GM19043 (cell line): ENCODE results near the gene SFTPB.
"Not testable (repeated sequence)": the region's sequence is repeated elsewhere in the genome, so short reads cannot be mapped to it uniquely, and the experiment has no call there.

Source experiments
- ATAC-seq: cut with Tn5 transposase; IDR thresholded peaks from one replicate; pipeline ENCODE4 v1.9.1; 2021; ENCODE audit warnings: low read depth; ENCODE audit not compliant: unreplicated experiment

The SFTPB gene

DNA sequence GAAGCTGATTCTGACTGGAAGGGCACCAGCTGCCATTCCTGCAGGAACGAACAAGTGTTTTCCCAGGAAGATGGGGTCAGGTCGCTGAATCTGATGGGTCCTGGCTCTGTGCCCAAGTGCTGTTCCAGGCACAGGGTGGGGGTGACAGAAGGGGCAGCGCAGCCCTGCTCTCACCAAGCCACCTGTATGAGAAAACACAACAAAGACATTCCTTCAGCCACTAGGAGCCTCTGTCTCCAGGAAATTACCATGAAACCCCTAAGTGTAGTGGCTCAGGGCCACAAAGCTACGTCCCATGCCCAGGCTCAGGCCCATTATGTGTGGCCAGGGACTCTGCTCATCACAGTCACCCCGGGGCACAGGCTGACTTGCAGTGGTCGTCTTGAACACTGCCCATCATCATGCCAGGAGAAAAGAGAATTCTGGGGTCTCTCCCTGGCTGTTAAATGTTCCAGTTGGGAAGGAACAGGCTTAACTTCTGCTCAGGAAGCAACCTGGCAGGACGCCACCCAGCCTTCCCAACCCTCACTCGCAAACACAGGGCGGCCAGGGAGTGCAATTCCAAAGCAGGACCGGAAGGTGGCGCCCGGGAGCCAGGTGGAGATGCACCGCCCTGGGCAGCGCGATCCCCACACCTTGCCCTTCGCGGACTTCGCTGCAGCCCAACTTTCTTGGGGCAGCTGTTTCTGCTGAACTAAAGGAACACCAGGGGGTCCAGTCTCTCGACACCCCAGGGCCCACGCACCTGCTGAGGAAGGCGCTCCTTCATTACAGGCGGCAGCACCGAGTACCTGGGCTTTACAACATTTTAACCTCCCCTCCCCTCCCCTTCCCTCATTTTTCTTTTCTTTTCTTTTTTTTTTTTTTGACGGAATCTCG lies 11.0 kb upstream of the SFTPB start:
- no peak for ATAC-seq

DNA sequence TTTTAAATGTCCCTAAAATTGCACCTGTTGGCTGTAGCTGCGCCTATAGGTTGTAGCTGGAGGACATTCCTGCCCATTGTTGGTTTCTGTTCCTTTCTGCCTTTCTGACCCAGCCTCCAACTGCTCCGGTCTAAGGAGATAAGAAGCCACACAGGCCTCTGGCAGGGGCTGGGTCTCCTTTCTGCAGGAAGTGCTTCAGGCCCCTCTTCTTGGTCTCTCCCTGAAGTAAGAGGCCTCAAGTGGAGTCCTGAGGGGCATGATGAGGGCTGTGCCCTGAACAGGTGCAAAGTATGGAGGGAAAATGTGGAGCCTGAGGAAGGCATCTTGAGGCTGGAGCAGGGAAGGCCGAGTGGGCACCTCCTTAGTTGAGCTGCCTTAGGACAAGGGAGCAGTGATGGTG lies 10.4 kb upstream of the SFTPB start:
- no peak for ATAC-seq

DNA sequence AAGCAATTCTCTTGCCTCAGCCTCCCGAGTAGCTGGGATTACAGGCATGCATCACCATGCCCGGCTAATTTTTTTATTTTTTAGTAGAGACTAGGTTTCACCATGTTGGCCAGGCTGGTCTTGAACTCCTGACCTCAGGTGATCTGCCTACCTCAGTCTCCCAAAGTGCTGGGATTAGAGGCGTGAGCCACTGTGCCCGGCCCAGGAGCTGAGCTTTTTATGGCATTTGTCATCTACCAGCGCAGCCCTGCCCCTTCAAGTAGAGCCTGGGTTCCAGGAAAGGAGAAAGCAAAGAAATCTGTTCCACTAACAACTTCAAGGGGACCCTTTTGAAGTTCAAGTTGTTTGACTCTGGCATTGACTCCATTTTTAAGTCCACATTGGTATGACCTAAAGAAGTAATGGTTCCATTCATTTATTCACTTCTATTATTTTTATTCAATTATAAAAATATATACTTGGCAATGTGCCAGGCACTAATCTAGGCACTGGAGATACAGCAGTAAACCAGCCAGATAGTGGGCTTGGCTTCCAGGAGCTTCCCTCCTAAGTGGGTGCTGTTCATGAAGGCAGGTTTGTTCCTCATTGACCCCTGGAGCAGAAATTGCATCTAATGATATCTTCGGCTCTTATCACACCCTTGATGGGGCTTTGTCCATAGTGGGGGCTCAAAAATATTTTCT lies 8.0 kb upstream of the SFTPB start:
- ATAC-seq, result no peak

DNA sequence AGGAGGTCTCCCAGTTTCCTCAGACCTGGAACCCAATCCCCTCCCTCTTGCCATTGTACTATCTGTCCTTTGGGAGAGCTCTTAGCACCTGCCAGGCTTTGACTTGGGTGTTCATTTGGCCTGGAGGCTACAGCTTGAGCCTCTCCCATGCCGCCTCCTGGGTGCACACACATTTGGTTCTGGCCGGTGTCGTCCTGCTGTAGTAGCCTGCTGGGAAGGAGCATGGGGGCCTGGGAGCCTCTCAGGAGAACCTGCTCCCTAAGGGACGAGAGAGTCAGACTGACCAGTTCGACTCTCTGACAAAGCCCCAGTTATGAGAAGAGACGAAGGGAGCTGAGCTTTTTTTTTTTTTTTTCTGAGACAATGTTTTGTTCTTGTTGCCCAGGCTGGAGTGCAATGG lies 7.4 kb upstream of the SFTPB start:
- ATAC-seq, result no peak

DNA sequence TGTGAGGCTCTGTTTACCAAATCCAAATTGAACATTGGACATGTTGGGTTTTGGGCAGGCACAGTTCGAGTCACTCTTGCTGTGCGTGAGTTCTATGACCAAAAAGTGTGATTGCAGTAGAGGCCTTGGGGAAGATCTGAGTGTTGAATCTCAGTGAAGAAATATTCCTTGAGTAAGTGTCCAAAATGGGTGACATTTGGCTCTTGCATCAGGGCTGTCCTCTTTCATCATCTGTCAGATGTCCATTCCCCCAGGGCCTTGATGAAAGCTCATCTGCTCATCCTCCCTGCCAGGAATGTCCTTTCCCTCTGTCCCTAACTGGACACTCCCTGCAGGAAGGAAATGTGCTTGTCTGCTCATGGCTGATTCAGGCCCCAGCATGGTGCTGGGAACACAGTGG lies 6.4 kb upstream of the SFTPB start:
- ATAC-seq, result no peak

DNA sequence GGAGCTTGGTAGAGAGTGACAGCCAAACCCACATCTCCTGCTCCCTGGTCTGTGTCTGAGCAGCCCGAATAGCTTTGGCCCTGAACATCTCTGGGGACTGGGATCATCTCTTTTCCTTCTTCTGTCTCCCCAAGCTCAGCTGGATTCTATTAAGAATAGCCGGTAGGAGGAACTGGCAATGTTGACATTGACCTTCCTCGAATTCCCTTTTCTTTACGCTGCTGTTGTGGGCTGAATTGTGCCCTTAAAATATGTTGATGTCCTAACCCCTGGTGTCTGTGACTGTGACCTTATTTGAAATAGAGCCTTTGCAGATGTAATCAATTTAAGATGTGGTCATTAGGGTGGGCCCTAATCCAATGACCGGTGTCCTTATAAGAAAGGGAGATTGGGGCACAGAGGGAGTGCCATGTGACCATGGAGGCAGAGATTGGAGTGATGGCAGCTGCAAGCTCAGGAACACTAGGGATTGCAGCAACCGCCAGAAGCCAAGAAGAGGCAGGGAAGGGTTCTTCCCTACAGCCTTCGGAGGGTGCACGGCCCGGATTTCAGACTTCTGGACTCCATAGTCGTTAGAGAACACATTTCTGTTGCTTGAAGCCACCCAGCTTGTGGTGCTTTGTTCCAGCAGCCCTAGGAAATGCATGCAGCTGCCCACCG lies 5.8 kb upstream of the SFTPB start:
- ATAC-seq, result no peak

DNA sequence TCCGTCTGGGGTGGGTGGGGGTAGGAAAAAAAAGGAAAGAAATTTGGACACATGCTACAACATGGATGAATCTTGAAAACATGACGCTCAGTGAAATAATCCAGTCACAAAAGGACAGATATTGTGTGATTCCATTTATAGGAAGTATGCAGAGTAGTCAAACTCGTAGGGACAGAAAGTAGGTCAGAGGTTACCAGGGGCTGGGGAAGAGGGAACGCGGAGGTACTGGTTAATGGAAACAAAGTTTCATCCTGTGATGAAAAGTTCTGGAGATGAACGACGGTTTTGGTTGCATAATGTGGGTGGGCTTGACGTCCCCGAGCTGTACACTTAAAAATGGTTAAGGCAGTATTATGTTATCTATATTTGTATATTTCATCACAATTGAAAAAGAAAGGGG lies 4.5 kb upstream of the SFTPB start:
- ATAC-seq, result no peak

DNA sequence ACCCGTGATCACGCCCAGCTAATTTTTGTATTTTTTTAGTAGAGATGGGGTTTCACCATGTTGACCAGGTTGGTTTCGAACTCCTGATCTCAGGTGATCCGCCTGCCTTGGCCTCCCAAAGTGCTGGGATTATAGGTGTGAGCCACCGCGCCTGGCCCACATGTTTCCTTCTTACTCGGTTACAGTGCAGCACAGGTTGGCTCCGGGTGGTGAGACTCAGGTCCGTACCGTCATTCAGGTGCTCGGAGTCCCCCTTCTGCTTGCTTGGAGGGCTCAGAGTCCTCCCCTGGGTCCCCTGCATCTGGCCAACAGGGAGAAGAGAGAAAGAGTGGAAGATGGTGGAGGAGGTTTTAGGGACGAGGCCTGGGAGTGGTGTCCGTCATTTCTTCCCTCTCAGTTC lies 2.4 kb upstream of the SFTPB start:
- ATAC-seq, result not testable (repeated sequence)

DNA sequence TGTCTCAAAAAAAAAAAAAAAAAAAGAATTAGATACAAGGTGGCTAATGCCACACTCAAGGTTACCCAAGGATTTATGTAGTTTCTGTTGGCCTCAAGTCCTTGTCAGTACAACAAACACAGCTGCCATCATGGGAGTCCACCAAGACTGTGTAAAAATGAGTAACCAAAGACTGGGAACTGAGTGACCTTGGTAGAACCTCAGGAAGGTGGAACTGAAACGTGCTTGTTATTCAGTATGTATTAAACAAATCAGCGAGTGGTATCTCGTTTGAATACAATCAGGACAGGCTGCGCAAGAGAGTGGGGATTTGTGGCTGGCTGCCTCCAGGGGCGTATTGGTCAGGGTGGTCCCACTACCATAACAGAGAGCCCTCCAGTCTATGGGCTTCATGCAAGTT lies 1.6 kb upstream of the SFTPB start:
- peak; percentile 90 for ATAC-seq

DNA sequence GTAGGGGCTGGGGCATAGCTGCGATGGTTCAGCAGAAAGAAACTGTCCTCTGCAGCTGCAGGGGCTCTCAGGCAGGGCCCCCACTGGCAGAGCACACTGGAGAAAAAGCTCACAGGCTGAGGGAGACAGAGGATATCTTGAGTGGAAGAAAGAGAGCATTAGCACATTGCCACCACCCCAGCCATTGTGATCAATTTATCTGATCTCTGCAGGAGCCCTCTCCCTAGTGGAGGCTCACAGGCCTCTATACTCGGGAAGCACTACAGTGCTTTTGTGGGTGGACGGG lies 801 bp upstream of the SFTPB start:
- no peak for ATAC-seq

DNA sequence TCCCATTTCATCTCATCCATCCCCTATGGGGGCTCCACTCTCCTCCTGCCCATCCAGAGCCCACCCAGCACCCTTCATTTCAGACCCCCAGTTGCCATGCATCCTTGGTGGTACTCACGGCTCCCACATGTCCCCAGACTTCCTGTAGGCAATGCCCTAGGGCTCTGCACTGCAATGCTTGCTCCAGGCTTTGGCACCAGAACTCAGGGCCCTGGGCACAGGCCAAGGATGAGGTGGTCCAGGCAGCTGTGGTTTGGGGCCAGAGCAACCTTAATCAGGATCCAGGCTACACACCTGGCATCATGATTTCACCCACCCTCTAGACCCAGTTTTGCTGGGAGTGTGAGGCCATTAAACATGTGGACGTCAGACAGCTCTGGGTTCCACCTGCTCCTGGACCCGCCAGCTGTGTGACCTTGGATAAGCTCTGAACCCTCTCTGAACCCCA lies 414 bp downstream of the SFTPB start:
- no peak for ATAC-seq

DNA sequence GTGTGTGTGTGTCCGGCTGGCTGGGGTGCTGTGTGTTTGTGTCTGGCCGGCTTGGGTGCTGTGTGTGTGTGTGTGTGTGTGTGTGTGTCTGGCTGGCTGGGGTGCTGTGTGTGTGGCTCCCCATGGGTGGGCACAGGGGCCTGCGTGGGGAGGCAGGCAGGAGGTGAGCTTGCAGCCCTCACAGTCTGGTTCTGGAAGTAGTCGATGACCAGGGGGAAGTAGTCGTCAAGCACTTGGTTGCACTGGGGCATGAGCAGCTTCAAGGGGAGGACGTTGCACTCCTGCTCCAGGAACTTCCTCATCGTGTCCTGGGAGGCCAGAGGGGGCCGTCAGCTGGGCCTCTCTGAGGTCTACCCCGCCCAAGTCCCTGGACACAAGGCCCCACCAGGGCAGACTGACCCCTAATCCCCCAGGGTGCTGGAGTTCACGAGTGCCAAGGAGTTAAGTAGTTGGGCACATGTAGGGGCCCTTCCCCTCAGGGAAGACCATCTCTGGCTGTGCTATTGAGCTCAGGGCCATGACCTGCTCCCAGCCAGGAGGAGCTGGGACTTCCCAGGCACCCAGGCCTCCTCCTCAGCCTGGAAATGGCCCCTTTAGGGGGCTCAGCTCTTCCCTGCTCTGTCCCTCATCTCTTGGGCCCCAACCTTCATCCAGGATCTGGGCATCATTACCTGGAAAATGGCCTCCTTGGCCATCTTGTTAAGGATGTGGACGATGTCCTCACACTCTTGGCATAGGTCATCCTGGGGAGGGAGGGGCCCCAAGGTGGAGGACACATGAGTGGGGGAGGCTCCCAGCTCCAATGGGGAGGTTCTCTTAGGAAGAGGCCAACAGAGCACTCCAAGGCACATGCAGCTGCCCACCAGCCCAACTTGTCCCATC lies 1.3 kb downstream of the SFTPB start:
- no peak for ATAC-seq

DNA sequence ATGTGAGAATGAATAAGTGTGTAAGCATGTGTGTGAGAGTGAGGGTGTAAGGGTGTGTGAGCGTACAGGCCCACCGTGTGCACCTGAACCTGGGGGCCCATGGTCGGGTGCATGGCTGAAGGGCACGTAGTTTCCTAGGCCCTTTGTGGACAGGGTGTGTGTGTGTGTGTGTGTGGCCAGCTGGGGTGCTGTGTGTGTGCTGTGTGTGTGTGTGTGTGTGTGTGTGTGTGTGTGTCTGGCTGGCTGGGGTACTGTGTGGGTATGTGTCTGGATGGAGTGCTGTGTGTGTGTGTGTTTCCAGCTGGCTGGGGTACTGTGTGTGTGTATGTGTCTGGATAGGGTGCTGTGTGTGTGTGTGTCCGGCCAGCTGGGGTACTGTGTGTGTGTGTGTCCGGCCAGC lies 2.0 kb downstream of the SFTPB start:
- ATAC-seq, result no peak

DNA sequence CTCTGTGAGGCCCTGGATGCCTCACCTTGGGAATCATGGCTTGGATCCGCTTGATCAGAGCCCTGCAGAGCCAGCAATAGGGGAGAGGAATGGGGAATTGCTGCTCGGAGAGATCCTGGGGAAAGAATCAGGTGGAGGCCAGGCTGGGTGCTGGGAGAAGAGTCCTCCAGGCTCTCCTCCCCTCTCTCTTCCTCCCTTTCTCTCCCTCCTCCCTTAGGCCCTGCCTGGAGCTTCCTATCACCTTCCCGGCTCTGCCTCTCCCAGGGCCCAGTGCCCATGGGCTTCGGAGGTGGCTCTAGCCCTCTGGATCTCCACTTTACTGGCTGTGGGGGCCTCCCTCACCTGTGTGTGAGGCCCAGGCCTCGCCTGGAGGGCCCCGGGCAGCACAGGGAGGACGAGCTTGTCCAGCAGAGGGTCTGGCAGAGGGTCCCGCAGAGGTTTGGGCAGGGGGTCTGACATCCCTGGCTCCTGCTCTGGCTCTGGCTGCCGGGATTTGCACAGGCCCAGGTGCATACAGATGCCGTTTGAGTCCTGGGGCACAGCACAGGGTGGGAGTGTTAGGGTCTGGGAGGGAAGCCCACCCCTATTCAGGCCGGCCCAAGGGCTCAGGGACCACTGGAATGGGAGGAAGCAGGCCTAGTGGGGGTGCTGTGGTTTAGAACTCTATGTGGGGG lies 2.6 kb downstream of the SFTPB start:
- ATAC-seq, result no peak

DNA sequence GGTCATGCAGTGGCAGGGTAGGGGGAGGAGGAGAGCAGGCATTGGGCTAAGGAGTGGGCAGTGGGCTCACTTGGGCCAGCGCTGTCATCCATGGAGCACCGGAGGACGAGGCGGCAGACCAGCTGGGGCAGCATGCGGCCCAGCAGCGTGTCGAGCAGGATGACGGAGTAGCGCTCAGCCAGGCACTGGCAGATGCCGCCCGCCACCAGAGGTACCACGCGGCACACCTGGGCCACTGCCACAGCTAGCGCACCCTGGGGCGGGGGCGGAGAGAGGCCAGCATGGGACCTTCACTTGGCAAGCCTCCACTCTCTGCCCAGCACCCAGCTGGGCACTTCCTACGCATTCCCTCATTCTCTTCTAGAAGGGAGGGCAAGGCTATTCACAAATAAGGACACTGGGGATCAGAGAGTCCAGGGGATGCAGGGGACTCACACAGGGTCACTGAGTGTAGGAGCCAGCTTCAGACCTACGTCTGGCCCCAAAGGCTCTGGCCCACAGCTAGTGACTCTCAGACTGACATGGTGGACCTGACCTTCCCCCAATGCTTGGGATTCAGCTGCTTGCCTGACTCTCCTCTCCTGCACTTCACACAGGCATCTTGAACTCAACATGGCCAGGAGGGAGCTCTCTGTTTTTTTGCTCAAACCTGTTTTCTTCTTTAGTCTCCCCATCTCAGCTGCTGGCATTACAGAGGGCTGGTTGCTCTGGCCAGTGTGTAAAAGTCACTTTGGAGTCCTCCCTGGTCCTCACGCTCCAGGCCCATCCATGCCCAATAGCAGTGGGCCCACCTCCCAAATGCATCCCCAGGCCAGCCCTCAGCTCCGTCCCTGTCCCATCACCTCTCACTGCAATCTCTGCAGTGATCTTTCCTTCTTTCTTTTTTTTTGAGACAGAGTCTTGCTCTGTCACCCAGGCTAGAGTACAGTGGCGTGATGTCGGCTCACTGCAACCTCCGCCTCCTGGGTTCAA lies 4.1 kb downstream of the SFTPB start:
- ATAC-seq, result no peak

DNA sequence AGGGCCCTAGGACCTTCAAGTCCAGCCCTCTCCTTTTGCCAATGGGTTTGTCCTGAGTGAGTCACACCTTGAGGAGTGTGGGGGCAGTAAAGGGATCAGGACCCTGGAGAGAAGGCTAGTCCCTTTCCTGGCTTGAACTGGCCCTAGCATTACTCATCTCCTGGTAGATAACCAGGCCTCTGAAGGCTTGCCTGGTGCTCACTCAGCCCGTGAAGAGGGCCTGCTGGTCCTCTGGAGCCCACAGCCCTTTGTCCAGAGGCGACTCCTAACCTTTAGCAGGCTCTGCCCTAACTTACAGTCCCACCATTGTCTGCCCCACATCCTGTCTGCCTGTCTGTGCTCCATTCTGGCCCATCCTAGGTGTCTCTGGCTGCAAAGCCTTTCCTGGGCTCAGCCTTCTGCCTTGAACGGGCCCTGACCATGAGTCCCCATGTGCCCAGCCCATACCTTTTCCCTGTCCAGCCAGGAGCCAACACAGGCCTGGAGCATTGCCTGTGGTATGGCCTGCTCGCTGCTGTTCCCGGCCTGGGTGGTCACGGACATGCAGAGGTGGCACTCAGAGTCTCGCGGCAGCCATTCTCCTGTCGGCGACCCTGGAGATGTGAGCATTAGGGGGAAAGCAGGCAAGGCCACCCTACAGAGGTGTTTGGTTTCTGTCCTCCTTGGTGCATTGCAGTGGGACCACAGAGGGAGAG lies 5.0 kb downstream of the SFTPB start:
- no peak for ATAC-seq

DNA sequence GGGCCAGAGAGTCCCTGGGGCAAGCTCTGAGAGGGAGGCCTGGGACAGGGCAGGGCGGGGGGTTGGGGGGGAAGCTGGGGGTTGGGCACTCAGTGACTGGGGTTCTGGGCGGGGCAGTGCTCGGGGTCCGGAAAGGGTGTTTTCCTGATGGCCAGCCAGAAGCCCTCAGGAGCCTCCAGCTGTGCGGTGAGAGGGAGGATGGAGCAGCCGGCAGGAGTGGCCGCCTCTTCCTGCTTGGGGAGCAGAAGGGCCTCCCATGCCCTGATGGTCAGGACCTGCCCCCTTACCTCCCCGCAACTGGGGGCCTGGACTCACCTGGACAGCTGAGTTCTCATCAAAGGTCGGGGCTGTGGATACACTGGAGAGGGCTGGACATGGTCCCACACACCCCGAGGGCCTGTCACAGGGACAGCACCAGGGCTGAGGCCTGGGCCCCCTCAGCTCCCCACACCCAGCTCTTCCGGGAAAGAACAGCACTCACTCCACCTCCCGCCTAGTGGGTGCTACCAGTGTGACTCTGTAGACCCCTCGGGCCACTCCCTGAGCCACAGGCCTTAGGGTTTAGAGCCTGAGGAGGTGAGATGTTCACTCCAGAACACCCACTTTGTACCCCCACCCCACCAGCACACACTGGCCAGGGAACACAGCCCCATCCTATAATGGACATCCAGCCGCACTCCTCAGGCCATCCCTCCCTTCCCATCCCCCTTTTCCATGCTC lies 6.7 kb downstream of the SFTPB start:
- ATAC-seq, result no peak

DNA sequence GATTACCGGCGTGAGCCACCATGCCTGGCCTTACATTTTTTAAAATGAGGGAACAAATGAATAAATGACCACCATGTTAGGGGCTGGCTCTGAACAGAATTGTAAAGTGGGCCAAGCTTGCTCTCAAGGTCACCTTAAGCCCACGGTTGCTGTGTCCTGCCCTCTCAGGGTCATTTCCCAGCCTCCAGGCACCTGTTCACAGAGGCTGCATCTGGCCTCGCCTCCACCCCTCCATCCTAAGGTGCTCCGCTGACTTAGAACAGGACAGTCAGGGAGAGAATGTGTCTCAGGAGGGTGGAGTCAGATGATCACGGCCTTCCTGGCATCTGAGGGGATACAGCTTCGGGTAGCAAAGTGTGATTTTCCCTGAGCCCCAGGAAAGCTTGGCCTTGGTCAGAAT lies 7.3 kb downstream of the SFTPB start:
- no peak for ATAC-seq
